GM19240 (cell line): ENCODE data around the gene CRYAA.
"Not testable (repeated sequence)": the region's sequence is repeated elsewhere in the genome, so short reads cannot be mapped to it uniquely, and the experiment has no call there.

Experiments
- DNase-seq: peaks from one replicate; pipeline ENCODE4 v3.0.0; 2011; ENCODE audit warnings: low spot score; ENCODE audit not compliant: insufficient read length

The CRYAA gene

DNA sequence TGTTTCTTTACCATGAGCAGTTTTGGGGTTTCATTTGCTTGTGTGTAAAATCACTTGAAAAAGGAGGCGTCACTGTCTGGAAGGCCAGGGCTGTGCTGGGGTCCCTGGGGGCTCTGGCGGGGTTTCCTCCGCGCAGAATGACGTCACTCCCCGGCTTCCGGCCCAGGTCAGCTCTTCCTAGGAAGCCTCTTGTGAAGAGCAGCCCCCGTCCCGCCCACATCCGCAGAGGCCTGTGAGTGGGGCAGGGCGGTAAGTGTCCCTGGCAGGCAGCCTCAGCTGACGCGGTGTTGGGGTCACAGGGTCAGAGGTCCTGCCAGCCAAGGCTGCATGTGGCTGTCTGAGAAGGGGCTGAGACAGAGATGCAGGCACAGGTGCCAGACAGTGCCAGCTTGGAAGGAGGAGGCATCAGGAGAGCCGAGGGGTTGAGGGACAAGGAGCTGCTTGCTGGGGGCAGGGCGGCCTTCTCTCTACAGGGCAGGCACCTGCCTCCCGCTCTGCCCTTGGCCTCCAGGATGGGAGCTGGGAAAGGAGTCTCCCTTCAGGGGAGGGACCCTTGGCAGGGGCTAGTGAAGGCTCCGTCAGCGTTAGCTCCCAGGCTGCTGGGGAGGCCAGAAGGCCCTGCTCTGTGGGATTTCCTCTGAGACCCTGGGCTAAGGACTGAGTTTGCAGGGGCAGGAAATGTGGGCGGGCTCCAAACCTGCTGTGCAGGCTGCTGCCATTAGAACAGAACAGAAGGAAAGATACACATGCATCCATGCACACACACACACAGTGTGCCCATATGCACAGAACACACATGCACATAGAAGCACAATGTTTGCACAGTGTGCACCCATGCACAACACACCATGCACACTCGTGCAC lies 8.5 kb downstream of the CRYAA start:
- DNase-seq, result not testable (repeated sequence)

DNA sequence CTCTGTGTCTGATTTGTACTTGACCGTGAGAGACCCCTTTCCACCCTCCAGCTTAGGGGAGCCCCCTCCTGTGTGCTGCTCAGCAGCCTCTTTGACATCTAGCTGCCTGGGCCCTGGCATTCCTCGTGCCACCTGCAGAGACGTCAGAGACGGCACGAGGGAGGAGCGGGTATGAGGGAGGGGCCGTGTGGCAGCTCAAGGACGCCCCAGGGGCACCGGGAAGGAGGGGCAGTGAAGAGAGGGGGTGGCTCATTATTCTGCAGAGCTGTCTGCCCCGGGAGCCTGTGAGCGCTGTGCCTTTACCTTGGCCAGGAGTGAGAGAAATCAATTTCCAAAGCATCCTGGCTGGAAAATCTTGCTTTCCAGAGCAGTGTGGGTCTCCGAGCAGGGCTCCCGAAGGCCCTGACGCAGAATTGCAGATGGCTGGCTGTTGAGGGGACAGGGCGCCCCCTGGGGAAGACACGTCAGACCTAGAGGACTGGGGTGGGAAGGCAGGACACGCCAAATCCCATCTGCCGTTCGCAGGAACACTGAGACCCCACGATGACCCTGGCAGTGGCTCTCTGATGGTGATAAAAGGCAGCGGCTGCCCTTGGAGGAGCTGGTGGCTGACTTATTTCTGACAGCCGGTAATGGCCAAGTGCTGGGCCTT lies 9.5 kb downstream of the CRYAA start:
- DNase-seq, result not testable (repeated sequence)

DNA sequence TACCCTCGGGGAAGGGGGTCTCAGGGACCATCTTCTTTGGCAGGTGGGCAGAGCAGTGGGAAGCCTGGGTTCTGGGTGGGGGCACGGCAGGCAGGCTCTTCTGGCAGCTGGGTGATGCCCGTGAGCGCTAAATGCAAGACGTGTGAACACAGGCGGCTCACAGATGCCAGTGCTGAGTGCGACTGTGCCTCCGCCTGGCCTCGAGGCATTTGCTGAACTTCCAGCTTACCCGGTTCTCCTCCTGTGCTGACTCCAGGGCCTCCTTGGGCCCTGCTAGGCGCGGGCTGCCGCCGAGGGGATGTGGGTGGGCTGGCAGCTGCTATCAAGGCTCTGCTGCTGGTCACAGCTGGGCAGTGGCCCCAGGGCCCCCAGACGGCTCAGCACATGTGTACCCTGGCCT lies 12.2 kb downstream of the CRYAA start:
- DNase-seq, result not testable (repeated sequence)

DNA sequence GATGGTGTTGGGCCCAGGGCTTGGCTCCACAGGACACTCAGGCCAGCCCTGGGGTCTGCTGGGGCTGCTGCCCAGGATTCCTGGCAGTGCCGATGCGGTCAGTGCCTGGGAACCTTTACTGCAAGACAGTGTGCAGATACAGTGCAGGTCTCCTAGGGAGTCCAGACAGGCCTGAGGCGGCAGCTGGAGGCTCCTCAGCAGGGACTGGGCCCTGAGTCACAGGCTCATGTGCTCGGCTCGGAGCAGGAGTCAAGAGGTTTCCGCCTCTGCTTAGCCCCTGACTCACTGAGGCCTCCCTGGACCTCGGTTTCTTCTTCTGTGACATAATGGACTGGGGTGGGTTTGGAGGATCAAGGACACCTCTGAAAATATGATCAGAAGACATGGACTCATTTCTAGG lies 18.5 kb downstream of the CRYAA start:
- DNase-seq, result not testable (repeated sequence)

DNA sequence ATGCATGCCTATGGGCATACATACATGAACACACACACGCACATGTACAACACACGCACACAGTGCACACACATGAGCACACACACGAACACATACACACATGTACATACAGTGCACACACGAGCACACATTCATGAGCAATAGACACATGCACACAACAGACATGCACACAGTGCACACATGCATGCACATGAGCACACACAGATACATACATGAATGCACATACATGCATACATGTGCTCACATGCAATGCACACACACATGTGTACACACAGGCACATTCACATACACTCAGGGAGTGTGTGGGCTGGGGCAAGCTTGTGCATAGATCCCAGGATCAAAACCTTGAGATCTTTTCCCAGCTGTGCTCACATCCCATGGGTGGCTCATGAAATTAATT lies 18.9 kb downstream of the CRYAA start:
- DNase-seq, result no peak

DNA sequence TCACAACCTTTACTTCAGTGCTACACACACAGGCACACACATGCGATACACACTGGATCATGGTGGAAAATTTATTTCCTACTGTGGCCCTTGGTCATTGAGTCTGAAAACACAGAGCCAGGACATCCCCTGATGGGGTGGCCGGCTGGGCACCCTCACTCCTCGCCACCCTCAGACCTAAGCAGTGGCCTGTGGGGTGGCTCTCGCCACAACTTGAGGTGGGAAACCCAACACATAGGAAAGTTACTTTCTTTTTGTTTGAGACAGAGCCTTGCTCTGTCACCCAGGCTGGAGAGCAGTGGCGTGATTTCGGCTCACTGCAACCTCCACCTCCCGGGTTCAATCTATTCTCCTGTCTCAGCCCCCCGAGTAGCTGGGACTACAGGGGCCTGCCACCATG lies 19.4 kb downstream of the CRYAA start:
- no peak for DNase-seq

DNA sequence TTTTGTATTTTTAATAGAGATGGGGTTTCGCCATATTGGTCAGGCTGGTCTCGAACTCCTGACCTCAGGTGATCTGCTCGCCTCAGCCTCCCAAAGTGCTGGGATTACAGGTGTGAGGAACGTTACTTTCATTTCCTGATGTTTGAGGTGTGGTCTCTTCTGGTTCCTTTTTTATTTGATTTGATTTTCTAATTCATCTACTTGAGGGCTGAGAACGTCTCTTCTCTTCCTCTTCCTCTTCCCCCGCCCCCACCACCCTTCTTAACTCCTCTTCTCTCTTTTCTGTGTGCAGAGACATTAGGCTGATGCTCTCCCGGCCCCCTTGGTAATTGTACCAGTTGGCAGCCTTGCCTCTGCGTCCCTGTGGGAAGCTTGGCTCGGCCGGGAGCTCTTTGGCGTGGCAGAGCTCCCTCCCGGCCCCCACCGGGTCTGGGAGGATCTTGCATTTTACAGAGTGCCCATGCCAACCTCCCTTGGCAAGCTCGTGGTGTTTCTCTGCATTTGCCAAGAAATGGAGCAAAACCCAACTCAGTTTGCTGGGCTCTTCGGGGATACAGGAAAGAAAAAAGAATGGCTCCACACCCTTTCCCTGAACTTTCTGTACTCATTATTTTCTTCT lies 19.9 kb downstream of the CRYAA start:
- DNase-seq, result no peak

DNA sequence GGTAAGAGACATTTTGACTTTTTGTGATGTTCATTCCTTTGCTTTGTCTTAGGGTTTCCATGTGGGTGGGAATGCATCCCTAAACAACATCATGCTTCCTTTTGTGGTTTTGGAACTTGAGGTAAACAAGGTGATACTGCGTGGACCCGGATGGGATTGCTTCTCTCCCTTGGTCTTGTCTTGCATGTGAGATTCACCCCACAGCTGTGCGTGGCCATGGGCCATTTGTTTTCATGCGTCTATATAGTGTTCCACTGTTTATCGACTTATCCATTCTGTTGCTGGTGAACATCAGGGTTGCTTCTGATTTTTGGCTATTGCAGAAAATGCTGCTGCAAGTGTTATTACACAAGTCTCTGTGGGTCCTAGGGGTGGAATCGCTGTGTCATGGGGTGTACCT lies 21.1 kb downstream of the CRYAA start:
- no peak for DNase-seq

DNA sequence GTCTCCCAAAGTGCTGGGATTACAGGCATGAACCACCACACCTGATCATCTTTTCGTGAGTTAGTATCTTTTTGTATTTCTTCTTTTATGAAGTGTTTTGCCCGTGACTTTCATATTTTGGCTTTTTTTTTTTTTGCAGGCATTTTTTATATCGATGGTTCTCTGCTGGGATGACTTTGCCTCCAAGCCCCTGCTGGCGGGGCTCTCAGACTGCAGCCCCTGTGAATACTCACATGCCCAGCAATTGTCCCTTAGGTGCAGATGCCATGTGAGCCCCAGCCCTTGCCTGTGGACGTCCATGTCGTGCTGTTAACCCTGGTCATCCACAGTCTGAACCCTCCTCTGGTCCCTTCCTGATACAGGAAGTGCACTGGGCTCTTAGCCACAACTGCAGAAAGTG lies 21.7 kb downstream of the CRYAA start:
- no peak for DNase-seq

DNA sequence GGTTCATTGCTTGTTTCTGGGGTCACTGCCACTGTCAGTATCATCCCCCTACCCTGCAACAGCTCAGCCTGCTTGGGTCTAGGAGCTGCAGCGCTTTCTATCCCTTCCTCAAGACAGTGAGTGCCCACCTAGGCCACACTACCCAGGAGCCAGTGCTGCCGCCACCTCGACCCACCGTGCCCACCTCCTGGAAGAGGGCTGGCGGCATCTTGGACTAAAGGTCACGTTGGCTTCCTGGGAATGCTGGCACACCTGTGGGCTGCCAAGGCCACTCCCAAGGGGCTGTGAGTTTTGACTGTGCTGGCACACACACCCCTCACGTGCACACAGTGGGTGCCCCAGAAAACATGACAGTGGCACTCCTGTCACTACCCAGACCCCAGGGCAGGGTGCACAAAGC lies 22.1 kb downstream of the CRYAA start:
- DNase-seq, result no peak

DNA sequence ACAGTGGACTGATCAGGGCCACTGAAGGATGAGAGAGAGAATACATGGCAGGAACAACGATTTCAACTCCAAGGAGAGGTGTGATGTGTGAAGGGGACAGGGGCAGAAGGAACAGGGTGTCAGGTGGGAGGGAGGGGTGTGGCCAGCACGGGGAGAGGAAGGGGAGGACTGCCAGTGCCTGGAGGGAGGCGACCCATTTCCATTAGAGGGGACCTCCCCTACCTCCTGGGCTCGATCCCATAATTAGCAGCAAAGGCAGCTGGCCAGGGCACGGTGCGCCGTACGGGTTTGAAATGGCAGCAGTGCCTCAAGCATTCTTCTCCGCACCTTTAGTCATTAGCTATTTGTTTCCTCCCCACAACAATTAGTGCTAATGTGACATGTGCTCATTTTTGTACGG lies 22.7 kb downstream of the CRYAA start:
- DNase-seq, result no peak

DNA sequence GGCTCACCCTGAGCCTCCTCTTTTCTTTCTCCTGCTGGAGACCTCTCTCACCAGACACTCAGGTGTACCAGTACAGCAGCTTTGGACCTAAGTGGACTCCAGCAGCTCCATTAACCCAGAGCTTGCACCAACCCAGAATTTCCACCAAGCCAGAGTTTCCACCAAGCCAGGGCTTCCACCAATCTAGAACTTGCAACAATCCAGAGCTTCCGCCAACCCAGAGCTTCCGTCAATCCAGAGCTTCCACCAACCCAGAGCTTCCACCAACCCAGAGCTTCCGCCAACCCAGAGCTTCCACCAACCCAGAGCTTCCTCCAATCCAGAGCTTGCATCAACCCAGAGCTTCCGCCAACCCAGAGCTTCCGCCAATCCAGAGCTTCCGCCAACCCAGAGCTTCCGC lies 23.2 kb downstream of the CRYAA start:
- no peak for DNase-seq

DNA sequence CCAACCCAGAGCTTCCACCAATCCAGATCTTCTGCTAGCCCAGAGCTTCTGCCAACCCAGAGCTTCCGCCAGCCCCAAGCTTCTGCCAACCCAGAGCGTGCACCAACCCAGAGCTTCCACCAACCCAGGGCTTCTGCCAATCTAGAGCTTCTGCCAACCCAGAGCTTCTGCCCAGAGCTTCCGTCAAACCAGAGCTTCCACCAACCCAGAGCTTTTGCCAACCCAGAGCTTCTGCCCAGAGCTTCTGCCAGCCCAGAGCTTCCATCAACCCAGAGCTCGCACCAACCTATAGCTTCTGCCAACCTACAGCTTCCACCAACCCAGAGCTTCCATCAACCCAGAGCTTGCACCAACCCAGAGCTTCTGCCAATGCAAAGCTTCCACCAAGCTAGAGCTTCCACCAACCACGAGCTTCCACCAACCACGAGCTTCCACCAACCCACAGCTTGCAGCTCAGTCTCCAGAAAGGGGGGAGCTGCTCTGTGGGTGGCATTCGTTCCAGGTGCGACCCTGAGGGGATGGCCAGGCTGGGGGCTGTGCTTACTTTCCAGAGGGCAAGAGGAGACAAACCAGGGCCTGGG lies 23.8 kb downstream of the CRYAA start:
- DNase-seq, result no peak

DNA sequence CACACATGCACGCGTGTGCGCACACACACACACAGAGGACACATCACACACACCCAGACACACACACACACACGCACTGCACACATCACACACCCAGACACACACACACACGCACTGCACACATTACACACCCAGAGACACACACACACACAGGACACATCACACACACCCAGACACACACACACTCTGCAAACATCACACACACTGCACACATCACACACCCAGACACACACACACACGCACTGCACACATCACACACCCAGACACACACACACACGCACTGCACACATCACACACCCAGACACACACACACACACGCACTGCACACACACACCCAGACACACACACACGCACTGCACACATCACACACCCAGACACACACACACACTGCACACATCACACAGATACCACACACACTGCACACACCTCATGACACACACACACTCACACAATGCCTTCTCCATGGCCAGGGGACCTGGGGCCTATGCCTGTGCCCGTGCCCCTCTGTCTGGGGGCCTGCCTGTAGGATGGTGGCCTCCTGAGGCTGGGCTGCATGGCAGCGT lies 24.4 kb downstream of the CRYAA start:
- DNase-seq, result no peak

DNA sequence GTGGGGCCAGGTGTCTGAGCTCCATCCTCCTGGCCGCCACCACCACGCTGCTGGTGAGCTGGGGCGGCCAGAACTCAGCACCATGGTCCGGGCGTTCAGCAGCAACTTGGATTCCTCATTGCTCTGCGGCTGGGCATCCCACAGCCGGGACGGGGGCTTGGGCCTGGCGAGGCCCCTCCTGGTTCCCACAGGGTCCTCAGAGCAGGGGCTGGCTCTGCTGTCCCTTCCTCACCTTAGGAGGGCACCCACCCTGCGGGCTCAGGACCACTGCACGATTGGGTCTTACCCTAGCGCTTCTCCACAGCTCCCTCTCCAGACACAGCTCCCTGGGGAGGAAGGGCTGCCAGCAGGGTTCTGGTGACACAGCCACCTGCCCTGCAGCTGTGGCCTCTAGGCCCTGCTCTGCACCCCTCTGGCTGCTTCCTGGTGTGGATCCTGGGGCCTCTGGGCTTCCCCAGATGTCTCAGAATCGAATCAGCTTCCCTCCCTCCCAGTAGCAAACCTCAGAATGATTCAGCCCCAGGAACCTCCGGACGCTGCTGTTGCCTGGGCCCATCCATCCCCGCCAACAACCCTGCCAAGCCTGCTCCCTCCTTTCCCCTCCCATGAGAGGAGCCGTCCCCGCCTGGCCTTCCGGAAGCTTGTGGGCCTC lies 25.0 kb downstream of the CRYAA start:
- no peak for DNase-seq

DNA sequence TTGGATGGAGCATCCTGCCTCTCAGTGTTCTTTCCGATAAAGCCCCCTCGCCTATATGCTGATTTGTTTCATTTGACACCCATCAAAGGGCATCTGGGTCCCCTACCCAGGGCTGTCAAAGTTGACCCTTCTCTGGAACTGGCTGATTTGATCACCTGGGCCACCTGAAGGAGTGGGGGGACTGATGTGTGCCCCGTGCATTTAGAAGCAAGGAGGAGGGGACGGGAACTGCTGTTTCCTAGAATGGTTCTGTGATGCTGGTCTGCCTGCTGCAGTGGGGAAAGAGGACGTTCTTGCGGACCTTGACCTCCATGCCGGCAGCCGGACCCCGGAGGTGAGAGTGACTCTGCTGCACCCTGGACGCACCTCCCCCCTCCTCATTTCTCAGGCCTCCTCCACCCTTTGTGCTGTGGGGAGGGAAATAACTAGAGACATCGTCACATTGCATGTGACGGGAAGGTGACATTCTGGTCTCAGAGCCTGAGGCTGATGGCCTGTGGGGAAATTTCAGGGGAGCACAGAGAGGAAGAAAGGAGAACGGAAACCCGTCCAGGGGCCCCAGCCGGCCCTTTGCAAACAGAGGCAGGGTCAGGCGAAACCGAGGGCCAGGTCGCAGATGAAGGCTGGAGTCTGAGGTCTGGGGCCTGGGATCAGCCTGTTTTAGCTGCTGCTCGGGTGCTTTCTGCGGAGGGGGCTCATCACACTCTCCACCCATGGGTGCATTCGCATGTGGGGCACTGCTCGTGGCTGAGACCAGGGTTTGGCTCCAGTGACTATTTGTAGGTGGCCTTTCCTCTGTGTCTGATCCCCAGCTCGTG lies 25.7 kb downstream of the CRYAA start:
- no peak for DNase-seq

DNA sequence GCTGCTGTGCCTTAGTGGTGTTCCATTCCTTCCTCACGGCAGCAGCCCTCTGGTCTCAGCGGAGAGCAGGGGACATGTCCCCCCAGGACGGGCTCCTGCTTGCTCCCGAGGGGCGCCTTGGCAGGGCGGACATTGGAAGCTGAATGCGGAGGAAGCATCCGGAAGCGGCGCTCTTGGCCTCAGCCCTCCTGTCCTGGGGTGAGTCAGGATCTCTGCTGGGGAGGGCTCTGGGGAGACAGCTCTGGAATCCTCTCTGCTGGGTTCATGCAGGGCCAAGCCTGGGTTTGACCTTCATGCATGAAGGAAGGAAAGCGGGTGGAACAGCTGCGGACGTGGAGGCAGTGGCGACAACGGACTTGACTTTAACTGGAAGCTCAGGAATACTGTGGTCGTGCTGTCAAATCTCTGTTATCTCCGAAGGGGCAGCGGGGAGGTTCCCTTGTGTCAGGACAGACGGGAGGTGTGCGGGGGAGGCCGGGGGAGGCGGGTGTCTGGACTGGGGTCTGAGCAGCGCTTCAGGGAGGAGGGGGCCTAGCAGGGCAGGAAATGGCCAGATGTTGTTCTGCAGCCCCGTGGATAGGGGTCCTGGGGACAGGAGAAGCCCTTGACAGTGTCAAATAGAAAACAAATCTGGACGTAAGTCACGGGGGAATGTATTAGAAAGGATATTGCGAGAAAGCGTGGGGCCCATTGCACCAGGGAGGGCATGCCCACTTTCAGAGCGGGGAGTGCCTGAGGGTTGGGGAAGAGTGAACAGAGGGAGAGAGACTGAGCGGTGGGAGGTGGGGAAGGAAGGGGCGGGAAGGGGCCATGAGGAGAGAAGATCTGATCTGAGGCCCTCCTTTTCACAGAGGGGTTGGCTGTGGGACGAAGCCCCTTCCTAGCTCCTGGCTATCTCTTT lies 26.6 kb downstream of the CRYAA start:
- no peak for DNase-seq

DNA sequence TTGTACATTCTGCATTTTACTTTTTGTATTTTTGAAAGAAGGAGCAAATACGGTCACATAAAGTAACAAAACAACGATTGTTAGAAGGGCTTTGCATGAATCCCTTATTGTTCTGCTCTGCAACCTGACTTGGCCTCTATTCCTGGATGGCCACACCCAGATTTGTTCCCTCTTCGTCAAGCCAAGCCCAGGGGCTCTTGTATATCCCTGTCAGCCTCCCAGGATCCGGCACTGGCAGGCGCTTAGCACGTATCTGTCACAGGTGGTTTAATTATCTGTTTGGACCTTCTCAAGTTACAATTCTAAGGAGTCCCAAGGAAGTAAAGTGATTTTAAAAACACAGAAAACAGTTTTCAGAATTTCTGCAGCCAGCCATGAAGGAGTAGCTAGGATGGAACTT lies 28.0 kb downstream of the CRYAA start:
- DNase-seq, result no peak

DNA sequence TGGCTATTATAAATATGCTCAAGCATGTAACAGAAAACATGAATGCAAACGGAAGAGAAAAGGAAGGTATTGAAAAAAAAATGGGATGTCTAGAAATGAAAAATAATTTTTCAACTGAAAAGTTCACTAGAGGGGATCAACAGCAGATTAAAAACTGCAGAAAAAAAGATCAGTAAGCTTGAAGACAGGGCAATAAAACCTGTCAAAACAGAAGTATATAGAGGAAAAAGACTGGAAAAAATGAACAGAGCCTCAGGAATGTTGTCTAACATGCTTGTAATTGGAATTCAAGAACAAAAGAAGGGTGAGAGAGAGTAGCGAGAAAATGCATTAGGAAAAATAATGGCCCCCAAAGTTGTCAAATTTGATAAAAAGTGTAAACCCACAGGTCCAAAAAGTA lies 29.6 kb downstream of the CRYAA start:
- no peak for DNase-seq
